Fibroblast of mammary gland (primary cell): ENCODE measurements around the gene MAPRE2.

Experiments used
- DNase-seq: peaks from one replicate; pipeline ENCODE4 v3.0.0-alpha.2; 2010; ENCODE audit warnings: low read depth
- H3K4me3 ChIP-seq: 2 replicates; pipeline ENCODE4 v1.5.1; 2011; ENCODE audit warnings: low read depth, mild to moderate bottlenecking, low read length, moderate library complexity; ENCODE audit not compliant: control insufficient read depth
- TF ChIP-seq, protein P1 (sequence below): conservative IDR thresholded peaks from 2 replicates; pipeline ENCODE4 v1.5.1; 2011; ENCODE audit warnings: low read depth, low read length, inconsistent platforms; ENCODE audit not compliant: control insufficient read depth, insufficient read depth

MAPRE2 gene

DNA sequence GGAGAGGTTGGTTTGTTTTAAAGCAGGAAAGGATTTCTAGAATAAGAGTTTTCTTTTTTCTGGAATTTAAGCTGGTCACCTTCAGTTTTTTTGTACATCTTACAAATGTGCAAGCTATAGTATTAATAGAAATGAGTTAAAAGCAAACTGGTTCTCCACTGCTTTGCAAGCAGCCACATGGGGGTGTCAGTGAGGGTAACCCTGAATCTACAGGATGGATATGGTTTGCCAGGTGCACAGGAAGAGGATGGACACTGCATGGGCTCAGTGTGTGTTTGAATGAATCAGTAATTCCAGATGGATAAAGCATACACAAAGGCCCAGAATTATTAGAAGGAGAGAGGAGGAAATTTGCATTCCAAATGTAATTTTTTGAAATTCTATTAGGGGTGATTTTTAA is 89.0 kb downstream of the MAPRE2 start:
- DNase-seq: no peak
- H3K4me3 ChIP-seq: no peak overlapping the region
- TF ChIP-seq, protein P1, sequence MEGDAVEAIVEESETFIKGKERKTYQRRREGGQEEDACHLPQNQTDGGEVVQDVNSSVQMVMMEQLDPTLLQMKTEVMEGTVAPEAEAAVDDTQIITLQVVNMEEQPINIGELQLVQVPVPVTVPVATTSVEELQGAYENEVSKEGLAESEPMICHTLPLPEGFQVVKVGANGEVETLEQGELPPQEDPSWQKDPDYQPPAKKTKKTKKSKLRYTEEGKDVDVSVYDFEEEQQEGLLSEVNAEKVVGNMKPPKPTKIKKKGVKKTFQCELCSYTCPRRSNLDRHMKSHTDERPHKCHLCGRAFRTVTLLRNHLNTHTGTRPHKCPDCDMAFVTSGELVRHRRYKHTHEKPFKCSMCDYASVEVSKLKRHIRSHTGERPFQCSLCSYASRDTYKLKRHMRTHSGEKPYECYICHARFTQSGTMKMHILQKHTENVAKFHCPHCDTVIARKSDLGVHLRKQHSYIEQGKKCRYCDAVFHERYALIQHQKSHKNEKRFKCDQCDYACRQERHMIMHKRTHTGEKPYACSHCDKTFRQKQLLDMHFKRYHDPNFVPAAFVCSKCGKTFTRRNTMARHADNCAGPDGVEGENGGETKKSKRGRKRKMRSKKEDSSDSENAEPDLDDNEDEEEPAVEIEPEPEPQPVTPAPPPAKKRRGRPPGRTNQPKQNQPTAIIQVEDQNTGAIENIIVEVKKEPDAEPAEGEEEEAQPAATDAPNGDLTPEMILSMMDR: no peak

DNA sequence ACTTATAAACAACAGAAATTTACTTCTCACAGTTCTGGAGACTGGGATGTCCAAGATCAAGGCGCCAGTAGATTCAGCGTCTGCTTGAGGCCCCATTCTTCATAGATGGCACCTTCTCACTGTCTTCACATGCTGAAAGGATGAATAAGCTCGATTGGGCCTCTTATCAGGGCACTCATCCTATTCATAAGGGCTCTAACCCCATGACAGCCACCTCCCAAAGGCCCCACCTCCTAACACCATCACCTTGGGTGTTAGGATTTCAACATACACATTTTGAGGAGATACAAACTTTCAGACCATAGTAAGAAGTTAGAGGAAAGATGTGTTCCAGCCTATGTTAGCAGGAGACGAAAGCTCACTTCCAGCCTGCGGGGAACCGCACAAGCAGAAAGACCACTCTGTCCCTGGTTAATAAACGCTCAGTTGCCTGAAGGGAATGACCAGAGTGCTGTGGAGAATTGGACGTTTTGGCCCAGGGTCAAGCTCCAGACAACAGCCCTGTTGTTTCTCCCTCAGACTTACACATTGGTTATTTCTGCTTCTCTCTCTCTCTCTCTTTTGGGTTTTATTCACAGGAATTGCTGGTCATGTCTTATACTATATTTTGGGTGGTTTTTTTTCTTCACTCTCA is 90.3 kb downstream of the MAPRE2 start:
- DNase-seq: no peak
- H3K4me3 ChIP-seq: no peak overlapping the region
- TF ChIP-seq, protein P1: no peak

DNA sequence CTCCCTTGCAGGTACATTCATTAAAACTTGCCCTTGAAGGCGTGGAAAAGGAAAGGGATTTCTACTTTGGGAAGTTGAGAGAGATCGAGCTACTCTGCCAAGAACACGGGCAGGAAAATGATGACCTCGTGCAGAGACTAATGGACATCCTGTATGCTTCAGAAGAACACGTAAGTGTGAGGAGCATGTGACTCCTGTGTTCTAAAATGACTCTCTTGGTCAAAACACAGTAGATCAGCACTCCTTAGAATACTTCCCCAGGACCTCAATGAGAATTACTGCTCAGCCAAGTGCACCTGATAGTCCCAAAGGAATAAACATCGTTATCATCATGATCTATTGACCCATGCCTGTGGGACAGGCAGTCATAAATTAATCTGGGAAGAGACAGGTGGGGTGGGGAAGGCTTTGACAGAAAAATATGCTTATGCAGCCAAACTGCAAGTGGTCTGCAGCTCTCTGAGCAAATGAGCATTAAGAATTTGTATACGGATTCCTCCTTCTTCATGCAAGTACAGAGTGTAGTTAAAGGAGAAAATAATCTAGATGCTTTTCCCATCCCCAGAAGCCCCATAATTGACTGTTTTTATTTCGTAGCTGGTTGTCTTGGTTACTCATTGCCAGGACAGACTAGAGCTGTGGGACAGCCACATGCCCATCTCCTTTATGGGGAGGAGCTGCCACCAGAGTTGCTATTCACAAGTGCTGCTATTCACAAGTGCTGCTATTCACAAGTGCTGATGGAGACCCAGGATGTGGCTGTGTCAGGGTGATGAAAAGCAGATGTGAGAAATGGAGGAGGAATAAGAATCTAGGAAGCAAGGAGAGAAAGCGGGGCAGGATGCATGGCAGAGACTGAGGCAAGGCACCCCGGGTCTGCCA is 91.0 kb downstream of the MAPRE2 start:
- H3K4me3 ChIP-seq: no peak overlapping the region
- DNase-seq: peak; percentile 28
- TF ChIP-seq, protein P1: no peak

DNA sequence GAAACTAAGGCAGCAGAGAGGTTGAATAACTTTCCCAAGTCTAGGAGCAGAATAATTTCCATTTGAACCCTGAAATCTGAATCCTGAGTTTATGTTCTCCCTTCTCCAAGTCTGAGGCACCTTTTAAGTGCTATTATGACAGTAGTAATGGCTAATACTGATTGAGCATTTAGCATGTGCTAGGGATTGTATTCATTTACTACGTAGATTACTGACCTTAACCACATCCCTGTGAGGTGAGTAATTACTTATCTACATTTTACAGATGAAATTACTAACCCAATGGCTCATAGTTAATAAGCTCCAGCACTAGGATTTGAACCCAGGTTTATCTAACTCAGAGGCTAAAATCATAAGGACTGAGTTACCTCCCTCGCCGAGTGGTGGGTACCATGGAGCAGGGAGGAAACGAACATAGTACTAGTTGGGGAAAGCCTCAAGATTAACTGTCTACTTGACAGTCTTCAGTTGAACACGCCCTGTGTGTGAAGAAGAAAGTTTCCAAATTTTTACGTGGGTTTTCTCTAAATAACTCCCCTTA is 93.0 kb downstream of the MAPRE2 start:
- no peak for DNase-seq
- TF ChIP-seq, protein P1: no peak

DNA sequence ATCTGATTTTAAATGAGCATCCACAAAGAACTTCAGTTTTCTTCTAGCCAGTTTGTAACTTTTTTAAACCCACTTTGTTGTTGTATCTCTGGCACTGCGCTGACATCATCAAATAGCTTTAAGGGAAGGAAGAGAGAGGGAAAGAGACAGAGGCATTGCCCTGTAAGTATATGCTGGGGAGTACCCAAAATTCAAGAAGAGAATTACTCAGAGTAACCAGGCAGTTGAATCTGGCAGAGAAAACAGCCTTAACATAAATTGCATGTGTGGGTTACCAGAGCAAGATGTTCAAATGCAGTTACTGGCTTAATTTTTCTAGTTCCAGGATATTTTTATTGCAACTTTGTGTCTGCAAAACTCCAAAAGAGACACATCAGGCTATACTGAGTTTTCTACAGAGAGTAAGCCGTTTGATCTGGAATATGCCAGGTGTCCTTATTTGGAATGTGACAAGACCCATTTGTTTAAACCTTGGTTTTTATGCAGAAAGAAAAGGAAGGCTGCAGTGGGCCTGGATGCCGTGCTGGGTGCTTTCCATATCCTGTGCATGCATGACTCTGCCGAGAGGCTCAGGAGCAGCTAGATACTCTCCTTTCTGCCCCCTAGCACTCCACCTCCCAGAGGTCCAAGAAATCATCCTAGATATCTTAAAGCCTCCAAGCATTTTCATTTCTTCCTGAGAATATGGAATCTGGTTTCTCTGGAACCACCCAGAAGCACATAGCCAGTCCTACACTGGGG is 93.7 kb downstream of the MAPRE2 start:
- TF ChIP-seq, protein P1: no peak
- no peak overlapping the region for H3K4me3 ChIP-seq
- no peak for DNase-seq

More for the DNA sequence above, 93.0 kb downstream of the MAPRE2 start:
- no peak overlapping the region for H3K4me3 ChIP-seq

DNA sequence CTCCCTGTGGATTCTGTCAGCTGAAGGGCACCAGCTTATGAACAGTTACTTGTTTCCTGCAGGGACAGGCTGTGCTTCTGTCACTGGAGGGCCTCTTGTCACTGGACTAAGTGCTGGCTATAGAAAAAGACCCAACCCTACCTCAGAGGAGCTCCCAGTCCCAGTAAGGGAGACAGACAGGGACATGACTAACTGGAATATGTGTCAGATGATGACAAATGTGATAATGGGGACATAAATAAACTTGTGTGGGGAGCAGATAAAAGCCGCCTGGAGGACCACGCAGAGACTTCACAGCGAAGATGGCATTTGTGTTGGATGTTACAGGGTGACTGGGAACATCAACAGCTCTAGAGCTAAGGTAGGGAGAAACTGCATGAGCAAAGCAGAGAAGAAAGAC is 95.0 kb downstream of the MAPRE2 start:
- H3K4me3 ChIP-seq: no peak overlapping the region
- TF ChIP-seq, protein P1: no peak
- no peak for DNase-seq
